ENCODE measurements around the gene NUP37.

DNA sequence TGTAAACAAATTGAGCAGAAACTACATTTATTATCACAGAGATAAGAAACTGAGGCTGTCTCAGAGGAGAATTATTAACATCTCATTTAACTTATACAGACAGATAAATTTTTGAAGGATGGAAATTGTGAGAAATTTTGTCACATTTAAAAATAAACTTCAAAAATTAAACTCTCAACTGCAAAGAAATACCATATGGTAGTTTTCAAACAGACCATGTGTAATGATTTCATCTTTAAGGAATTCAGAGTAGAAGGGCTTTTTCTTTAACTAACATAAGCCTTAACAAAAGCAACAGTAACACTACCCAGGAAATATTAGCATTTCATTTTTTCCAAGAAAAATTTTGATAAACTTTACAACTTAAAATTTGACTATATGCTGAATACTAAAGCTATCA, 26.6 kb downstream of the NUP37 start:
- TF ChIP-seq, protein P1, sequence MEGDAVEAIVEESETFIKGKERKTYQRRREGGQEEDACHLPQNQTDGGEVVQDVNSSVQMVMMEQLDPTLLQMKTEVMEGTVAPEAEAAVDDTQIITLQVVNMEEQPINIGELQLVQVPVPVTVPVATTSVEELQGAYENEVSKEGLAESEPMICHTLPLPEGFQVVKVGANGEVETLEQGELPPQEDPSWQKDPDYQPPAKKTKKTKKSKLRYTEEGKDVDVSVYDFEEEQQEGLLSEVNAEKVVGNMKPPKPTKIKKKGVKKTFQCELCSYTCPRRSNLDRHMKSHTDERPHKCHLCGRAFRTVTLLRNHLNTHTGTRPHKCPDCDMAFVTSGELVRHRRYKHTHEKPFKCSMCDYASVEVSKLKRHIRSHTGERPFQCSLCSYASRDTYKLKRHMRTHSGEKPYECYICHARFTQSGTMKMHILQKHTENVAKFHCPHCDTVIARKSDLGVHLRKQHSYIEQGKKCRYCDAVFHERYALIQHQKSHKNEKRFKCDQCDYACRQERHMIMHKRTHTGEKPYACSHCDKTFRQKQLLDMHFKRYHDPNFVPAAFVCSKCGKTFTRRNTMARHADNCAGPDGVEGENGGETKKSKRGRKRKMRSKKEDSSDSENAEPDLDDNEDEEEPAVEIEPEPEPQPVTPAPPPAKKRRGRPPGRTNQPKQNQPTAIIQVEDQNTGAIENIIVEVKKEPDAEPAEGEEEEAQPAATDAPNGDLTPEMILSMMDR (IDR thresholded peaks at IDR 0.05), result no peak
- TF ChIP-seq POLR2A (IDR thresholded peaks at IDR 0.05), result no peak
